Ovary (tissue), 9 donors: ENCODE data around the gene NCK1. TPM values are rescaled to one million over a fixed set of nuclear protein-coding genes. Genes with fewer than 3 reads are reported as not detected.

Experiments
- DNase-seq, 5 donors: peaks; one replicate each; pipeline ENCODE4 v3.0.0-alpha.2; 2019 to 2020
- H3K27ac ChIP-seq, 2 donors: fragments of 200-600 bp; one replicate each; pipeline versions ENCODE4 v1.5.1 to v1.8.0; 2019 to 2022
- H3K27me3 ChIP-seq: fragments of 200-600 bp; one replicate; pipeline ENCODE4 v1.8.0; 2022
- H3K36me3 ChIP-seq: fragments of 200-600 bp; sonication (generic); one replicate; pipeline ENCODE4 v1.5.1; 2019
- H3K4me1 ChIP-seq: one replicate; pipeline ENCODE4 v1.8.1; 2013; ENCODE audit warnings: mild to moderate bottlenecking, moderate library complexity; ENCODE audit not compliant: insufficient read depth
- H3K4me3 ChIP-seq: fragments of 200-600 bp; sonication (generic); one replicate; pipeline ENCODE4 v1.5.1; 2017
- H3K9me3 ChIP-seq, 2 donors: fragments of 200-600 bp in 1 of 2; sonication (generic) in 1 of 2; one replicate each; pipeline versions ENCODE4 v1.5.1 to v1.8.1; 2013 to 2019; ENCODE audit warnings: mild to moderate bottlenecking in 1 of 2, moderate library complexity in 1 of 2
- CTCF ChIP-seq, 3 donors: fragments of 450-650 bp in 2 of 3; fragments of 200-600 bp in 1 of 3; IDR thresholded peaks; one replicate each; pipeline versions ENCODE4 v1.5.1 to v1.8.0; 2016 to 2022; ENCODE audit warnings: antibody characterized with exemption in 3 of 3, mild to moderate bottlenecking in 1 of 3
- EP300 ChIP-seq: sonication (generic); formaldehyde crosslinking; IDR thresholded peaks from one replicate; pipeline ENCODE4 v1.6.1; 2017; ENCODE audit warnings: antibody characterized with exemption
- POLR2A ChIP-seq: fragments of 450-650 bp; IDR thresholded peaks from one replicate; pipeline ENCODE4 v1.6.1; 2017; ENCODE audit warnings: antibody characterized with exemption, mild to moderate bottlenecking, moderate library complexity
- WGBS, 3 donors: extraction: QIAGEN DNeasy Blood & Tissue Kit in 1 of 3; methylation state at CpG; one replicate each; pipeline versions ENCODE4 v1.1.5 to v1.1.7; 2013 to 2017; 5-methylcytosine and 5-hydroxymethylcytosine counted together
- intact Hi-C, 4 donors: fragments of 100-400 bp; cut with DNase I; formaldehyde crosslinking; loops; one replicate each; pipeline versions ENCODE4 v1.11.0 to v1.15.1; 2022 to 2023
- polyA plus RNA-seq, 2 donors: library from polyadenylated mRNA; stranded (reverse); fragments of 200-250 nt in 1 of 2; fragments of 350-450 nt in 1 of 2; fragmentation: Illumina TruSeq in 1 of 2; extraction: RNeasy Lipid Tissue Mini Kit (QIAGEN cat#74804) in 1 of 2; gene quantifications; one replicate each; pipeline ENCODE4 v1.2.3, GENCODE V29; 2013 to 2014
- total RNA-seq, 7 donors: library from RNA; depleted of rRNA in 2 of 7; stranded (reverse); fragments of >200 nt in 2 of 7; fragmentation: NEBNext Ultra II Directional in 3 of 7; extraction: Animal tissue kit (Norgen Biotek cat#: 25700) in 3 of 7; gene quantifications; one replicate each; pipeline versions ENCODE4 v1.1.0 to v1.2.4, GENCODE V29; 2016 to 2023
- donor health status: DM: no; HTN: no; CAD: no; lungs with moderate emphysema.
- donor health status: DM: no; HTN: no; CAD: no.
- donor health status: Bipolar disorder and iron deficiency.
- donor health status: DM: yes; HTN: yes; CAD: no.
- donor health status: DM: no; HTN: no; CAD: no.
- donor health status: DM: yes; HTN: yes; CAD: no.

The NCK1 gene
- total and polyA plus RNA-seq, 9 donors = 27.6 to 49.4 (median 36.0) TPM

GRCh38 chr3:136840252-136840651 is 21.8 kb upstream of the NCK1 start:
- DNase-seq = no peak
- Histone ChIP-seq H3K27ac (no peak overlapping the region), H3K9me3 (no peaks in the 10 kb centered on the region), H3K4me3 (no peak overlapping the region), H3K27me3 (no peaks in the 10 kb centered on the region), H3K4me1 (no peaks in the 10 kb centered on the region), H3K36me3 (no peaks in the 10 kb centered on the region)
- TF ChIP-seq EP300 (no peak), POLR2A (no peak), CTCF (IDR thresholded peaks at IDR 0.05) (no peak)
- intact Hi-C loops = no loop called here
- 94 to 97% (median 97%) methylated on average over 2 of the region's 2 CpGs for WGBS, 3 donors

GRCh38 chr3:136842294-136842693 is 19.7 kb upstream of the NCK1 start:
- TF ChIP-seq EP300 (no peak), POLR2A (no peak), CTCF (IDR thresholded peaks at IDR 0.05) (no peak)
- DNase-seq = no peak
- Histone ChIP-seq H3K36me3 (no peaks in the 10 kb centered on the region), H3K9me3 (no peaks in the 10 kb centered on the region), H3K27ac (no peak overlapping the region), H3K27me3 (no peaks in the 10 kb centered on the region), H3K4me3 (no peak overlapping the region), H3K4me1 (no peaks in the 10 kb centered on the region)
- intact Hi-C loops = no loop called here
- 85 to 98% (median 87%) methylated on average over 1 of the region's 1 CpG for WGBS, 3 donors

GRCh38 chr3:136844724-136845123 is 17.3 kb upstream of the NCK1 start:
- no peaks in the 10 kb centered on the region for H3K36me3 ChIP-seq
- TF ChIP-seq CTCF (IDR thresholded peaks at IDR 0.05) (no peak), POLR2A (no peak), EP300 (no peak)
- H3K9me3 ChIP-seq = no peaks in the 10 kb centered on the region
- WGBS, 3 donors = 75 to 92% (median 76%) methylated on average over 1 of the region's 1 CpG
- H3K27me3 ChIP-seq = no peaks in the 10 kb centered on the region
- intact Hi-C loops = no loop called here
- no peak for DNase-seq
- H3K4me3 ChIP-seq = no peak overlapping the region
- no peak overlapping the region for H3K27ac ChIP-seq
- H3K4me1 ChIP-seq = no peaks in the 10 kb centered on the region

- TF ChIP-seq CTCF (IDR thresholded peaks at IDR 0.05) (no peak), POLR2A (no peak), EP300 (no peak)
- no peak for DNase-seq
- no peak overlapping the region for H3K27ac ChIP-seq
- H3K36me3 ChIP-seq = no peaks in the 10 kb centered on the region
- H3K4me3 ChIP-seq = no peak overlapping the region
- intact Hi-C loops = no loop called here
- 77 to 81% (median 81%) methylated on average over 4 of the region's 4 CpGs for WGBS, 3 donors
- no peaks in the 10 kb centered on the region for H3K4me1 ChIP-seq
- no peaks in the 10 kb centered on the region for H3K9me3 ChIP-seq
- no peaks in the 10 kb centered on the region for H3K27me3 ChIP-seq
These were observed 9.8 kb upstream of the NCK1 start for GRCh38 chr3:136852180-136852579.

- intact Hi-C loops = no loop called here
- DNase-seq = no peak
These were observed 5.3 kb upstream of the NCK1 start for GRCh38 chr3:136856665-136857064.

More at GRCh38 chr3:136856665-136857064, 5.3 kb upstream of the NCK1 start:
- Histone ChIP-seq H3K27ac (no peak overlapping the region), H3K4me1 (peaks cover 3% of the 10 kb centered on the region), H3K4me3 (no peak overlapping the region), H3K36me3 (no peaks in the 10 kb centered on the region), H3K27me3 (no peaks in the 10 kb centered on the region), H3K9me3 (no peaks in the 10 kb centered on the region)
- no peak for TF ChIP-seq CTCF (IDR thresholded peaks at IDR 0.05)
- no peak for TF ChIP-seq POLR2A
- TF ChIP-seq EP300 = no peak
